Spinal cord (tissue), 10 donors: ENCODE data around the gene MSH2. TPM values are rescaled to one million over a fixed set of nuclear protein-coding genes. Genes with fewer than 3 reads are reported as not detected.

Source experiments
- DNase-seq, 6 donors: peaks; one replicate each; pipeline versions ENCODE4 v3.0.0 to v3.0.0-alpha.2; 2013 to 2015; ENCODE audit warnings: low spot score in 6 of 6, low read depth in 4 of 6
- H3K27ac ChIP-seq: one replicate; pipeline ENCODE4 v1.5.1; 2013; ENCODE audit warnings: low read depth, low read length, control low read depth
- H3K27me3 ChIP-seq: one replicate; pipeline ENCODE4 v1.6.1; 2013; ENCODE audit warnings: low read length; ENCODE audit not compliant: control insufficient read depth, insufficient read depth
- H3K36me3 ChIP-seq: one replicate; pipeline ENCODE4 v1.6.1; 2013; ENCODE audit warnings: low read length; ENCODE audit not compliant: control insufficient read depth, insufficient read depth
- H3K4me1 ChIP-seq: one replicate; pipeline ENCODE4 v1.6.1; 2013; ENCODE audit warnings: low read length; ENCODE audit not compliant: control insufficient read depth, insufficient read depth
- H3K4me3 ChIP-seq: one replicate; pipeline ENCODE4 v1.5.1; 2013; ENCODE audit warnings: low read depth, low read length, control low read depth
- H3K9me3 ChIP-seq: one replicate; pipeline ENCODE4 v1.6.1; 2013; ENCODE audit warnings: low read length; ENCODE audit not compliant: control insufficient read depth, insufficient read depth
- WGBS: methylation state at CpG from one replicate; pipeline ENCODE4 v1.1.5; 2013; ENCODE audit warnings: missing lambda C conversion rate; ENCODE audit not compliant: insufficient coverage; 5-methylcytosine and 5-hydroxymethylcytosine counted together
- polyA plus RNA-seq, 2 donors: library from polyadenylated mRNA; unstranded; fragments of 120-200 nt; gene quantifications; one replicate each; pipeline ENCODE4 v1.2.1, GENCODE V29; 2013; ENCODE audit not compliant: insufficient read length in 2 of 2
- total RNA-seq, 2 donors: library from RNA; depleted of rRNA in 1 of 2; stranded (reverse); fragments of 120-200 nt in 1 of 2; fragments of >200 nt in 1 of 2; gene quantifications; one replicate each; pipeline versions ENCODE4 v1.2.3 to v1.2.4, GENCODE V29; 2013 to 2014
- donor health status: healthy.

The MSH2 gene
- total and polyA plus RNA-seq, 4 donors = 35.0 to 73.4 (median 47.2) TPM

DNA sequence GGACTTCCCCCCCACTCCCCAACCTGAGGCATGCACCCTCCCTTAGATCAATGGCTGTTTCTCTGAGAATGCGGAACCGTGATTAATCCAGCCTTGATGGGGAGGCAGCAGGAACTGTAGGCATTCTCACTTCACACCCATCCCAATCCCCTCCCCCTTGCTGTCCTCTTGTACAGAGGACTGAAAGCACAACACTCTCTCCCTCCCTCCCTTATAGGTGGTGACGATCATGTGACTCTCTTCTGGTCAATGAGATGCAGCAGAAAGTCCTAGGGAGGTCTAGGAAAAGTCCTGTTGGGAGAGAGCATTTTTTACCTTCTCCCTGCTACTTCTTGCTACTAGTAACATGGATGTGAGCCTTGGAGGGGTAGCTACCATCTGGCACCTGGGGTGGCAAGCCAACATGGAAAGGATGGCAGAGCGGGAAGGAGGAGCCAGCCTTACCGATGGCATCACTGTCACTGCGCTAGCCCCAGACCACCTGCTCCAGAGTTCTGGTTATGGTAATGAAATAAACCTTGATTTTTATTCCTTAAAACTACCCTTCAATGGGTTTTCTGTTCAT, 106.9 kb downstream of the MSH2 start:
- Histone ChIP-seq H3K27ac (no peak overlapping the region), H3K36me3 (peaks cover 4% of the 10 kb centered on the region), H3K9me3 (no peaks in the 10 kb centered on the region), H3K27me3 (no peaks in the 10 kb centered on the region), H3K4me3 (no peak overlapping the region), H3K4me1 (peaks cover 7% of the 10 kb centered on the region)
- WGBS = no CpG with 5 or more reads among the region's 6 CpGs
- DNase-seq = peak in 1 of 6 donors; percentile 81

DNA sequence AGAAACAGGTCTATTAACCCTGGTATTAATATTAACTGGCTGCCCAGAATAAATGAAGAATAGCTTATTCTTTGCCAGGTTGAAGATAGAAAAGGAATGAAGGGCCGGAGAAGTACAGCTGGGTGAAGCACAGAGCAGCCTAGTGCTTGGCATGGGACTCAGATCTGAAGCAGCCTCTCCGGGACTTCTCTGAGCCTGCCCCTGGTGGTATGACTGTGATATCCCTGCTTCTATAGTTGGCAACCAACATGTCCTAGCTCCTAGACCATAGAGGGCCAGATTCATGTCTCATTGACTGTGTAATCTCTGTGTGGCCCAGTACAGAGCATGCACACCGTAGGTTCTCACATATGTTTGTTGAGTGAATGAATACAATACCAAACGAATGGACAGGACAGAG, 107.8 kb downstream of the MSH2 start:
- Histone ChIP-seq H3K27ac (no peak overlapping the region), H3K9me3 (no peaks in the 10 kb centered on the region), H3K4me1 (peaks cover 9% of the 10 kb centered on the region), H3K27me3 (no peaks in the 10 kb centered on the region), H3K36me3 (peaks cover 4% of the 10 kb centered on the region), H3K4me3 (no peak overlapping the region)
- 83% methylated on average over 4 of the region's 4 CpGs for WGBS
- DNase-seq = no peak

DNA sequence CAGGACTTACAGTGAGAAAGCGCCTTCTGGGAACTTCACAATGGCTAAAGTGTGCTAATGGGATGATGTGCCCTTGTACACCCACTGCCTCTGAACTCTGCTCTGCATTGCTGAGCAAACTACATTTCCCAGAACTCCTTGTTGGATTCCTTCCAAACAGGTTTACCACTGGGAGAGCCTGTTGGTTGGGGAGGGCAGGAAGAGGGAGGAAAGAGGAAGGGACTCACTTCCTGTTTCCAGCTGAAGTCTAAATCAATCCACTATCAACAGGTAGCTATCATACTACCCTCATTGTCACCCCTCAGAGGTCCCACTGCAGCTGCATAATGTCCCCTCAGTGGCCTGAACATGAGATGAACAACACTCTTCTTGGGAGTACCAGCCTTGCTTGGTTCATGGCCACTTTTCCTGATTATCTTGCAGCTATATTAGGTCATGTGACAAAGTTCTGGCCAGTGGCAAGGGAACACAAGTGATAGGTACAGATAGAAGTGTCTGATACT, 109.7 kb downstream of the MSH2 start:
- 100% methylated on average over 1 of the region's 1 CpG for WGBS
- peaks cover 4% of the 10 kb centered on the region for H3K36me3 ChIP-seq

DNA sequence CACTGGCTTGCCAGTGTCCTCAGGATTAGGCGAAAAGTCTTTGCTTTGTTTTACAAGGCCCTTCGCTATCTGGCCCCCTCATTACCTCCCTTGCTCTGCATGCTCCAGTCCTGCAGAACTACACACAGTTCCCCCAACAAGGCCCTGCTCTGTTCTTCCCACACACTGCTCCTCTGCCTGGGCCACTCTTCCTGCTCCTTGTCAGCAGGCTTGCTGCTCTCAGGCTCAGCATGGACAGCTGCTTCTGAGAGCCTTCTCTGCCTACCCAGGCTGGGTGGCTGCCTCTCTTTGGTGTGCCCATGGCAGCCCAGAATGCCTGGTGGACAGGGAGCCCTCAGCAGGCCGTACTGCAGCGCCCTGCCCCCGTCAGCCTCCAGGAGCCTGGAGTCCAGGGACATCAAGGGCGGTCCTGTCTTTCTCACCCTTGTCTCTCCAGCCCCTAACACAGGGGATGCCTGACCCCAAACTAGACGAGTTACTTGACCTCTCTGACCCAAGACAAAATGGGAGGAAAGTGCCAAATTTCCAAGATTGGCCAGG, 111.1 kb downstream of the MSH2 start:
- Histone ChIP-seq H3K4me3 (no peak overlapping the region), H3K27me3 (no peaks in the 10 kb centered on the region), H3K36me3 (peaks cover 4% of the 10 kb centered on the region), H3K9me3 (no peaks in the 10 kb centered on the region), H3K27ac (no peak overlapping the region), H3K4me1 (peaks cover 20% of the 10 kb centered on the region)
- no peak for DNase-seq
- 79% methylated on average over 5 of the region's 7 CpGs for WGBS

More for the DNA sequence above, 109.7 kb downstream of the MSH2 start:
- H3K9me3 ChIP-seq = no peaks in the 10 kb centered on the region
- no peak overlapping the region for H3K27ac ChIP-seq
- peaks cover 16% of the 10 kb centered on the region for H3K4me1 ChIP-seq
- DNase-seq = peak in 1 of 6 donors; percentile 25
- H3K27me3 ChIP-seq = no peaks in the 10 kb centered on the region
- H3K4me3 ChIP-seq = no peak overlapping the region

DNA sequence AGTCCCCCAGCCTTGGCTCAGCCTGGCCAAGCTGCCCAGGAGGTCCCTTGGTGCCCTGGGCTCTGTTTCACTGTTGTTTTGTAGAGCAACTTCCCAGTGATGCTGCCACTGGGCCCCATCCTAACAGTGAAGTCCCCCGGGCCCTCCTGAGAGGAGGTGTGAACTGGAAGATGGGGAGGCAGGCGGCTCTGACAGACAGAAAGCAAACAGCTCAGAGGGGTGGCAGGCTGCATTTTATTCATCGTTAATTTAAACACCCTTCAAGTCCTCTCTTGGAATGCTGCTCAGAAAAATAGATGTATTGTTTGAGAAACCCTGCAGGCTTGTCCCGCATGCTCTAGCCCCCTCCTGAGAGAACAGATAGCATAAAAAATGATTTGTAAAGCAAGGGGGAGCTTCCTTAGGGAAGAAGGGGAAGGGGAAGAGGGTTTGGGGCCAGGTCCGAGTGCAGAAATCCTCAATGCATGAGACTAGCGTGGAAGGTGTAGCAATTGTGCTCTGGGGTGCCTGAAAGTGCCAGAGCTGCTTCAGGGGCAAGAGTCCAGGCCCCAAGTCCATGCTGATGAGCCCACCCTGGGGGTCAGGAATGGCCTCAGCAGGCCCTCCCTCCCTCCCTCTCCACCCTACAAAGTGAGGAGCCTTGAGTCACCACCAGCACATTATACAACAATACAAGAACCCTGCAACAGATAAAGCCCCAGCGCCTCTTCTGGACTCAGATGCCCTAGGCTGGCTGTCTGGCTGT, 113.6 kb downstream of the MSH2 start:
- H3K27ac ChIP-seq = no peak overlapping the region
- H3K36me3 ChIP-seq = peaks cover 4% of the 10 kb centered on the region
- DNase-seq = no peak
- no peak overlapping the region for H3K4me3 ChIP-seq
- 54% methylated on average over 3 of the region's 7 CpGs for WGBS
- H3K4me1 ChIP-seq = peaks cover 38% of the 10 kb centered on the region
- peaks cover 5% of the 10 kb centered on the region for H3K27me3 ChIP-seq
- H3K9me3 ChIP-seq = no peaks in the 10 kb centered on the region

DNA sequence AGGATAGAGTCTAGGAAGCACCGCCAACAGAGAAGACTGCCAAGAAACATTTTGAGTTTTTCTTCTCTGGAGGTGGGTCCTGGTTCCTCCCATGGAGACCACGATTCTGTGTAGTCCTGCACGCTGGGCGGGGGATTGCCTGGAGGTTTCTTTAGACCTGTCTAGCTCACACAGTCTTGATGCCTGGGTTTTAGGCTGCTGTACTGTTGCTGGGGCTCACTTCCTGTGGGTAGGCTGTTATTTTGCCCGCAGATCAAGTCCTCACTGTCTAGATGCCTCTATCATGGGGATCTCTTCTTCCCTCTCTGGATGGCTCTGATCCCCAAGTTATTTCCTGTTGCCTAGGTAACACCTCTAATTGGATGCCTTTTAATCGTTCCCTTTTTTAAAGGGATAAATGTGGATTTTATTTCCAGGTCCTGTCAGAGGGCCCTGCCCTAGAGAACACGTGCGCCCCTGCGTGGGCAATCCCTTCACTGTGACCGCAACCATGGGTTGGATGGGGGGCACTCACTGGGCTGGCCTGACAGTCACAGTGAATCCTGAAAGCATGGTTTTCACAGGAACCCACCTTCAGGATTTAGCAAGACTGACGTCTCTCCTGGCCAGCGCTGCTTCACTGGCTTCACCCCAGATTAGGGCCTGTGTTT, 115.7 kb downstream of the MSH2 start:
- no peak overlapping the region for H3K27ac ChIP-seq
- 86% methylated on average over 9 of the region's 12 CpGs for WGBS

DNA sequence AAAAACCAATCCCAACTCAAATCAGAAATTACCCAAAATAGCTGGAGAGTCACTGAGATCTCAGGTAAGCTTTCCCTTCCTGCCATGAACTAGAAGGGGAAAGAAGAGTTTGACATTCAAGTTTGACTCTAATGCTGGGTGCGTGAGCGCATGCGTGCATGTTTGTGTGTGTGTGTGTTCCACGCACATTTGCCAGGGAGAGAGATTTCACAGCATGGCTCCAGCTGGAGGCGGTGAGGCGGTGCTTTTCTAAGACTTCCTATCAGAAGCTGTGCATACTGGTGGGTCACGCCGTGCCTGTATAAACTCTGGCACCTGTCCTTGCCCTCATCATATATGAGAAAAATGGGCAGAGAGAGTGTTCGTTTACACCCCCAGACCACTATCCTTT, 116.2 kb downstream of the MSH2 start:
- Histone ChIP-seq H3K4me3 (no peak overlapping the region), H3K36me3 (peaks cover 1% of the 10 kb centered on the region), H3K9me3 (no peaks in the 10 kb centered on the region), H3K4me1 (peaks cover 42% of the 10 kb centered on the region), H3K27ac (no peak overlapping the region), H3K27me3 (peaks cover 5% of the 10 kb centered on the region)
- WGBS = 80% methylated on average over 4 of the region's 9 CpGs
- peak in 2 of 6 donors; percentile 86 to 89 for DNase-seq

More for the DNA sequence above, 115.7 kb downstream of the MSH2 start:
- Histone ChIP-seq H3K4me1 (peaks cover 46% of the 10 kb centered on the region), H3K27me3 (peaks cover 5% of the 10 kb centered on the region), H3K9me3 (no peaks in the 10 kb centered on the region), H3K4me3 (no peak overlapping the region), H3K36me3 (peaks cover 4% of the 10 kb centered on the region)
- DNase-seq = peak in 1 of 6 donors; percentile 12

DNA sequence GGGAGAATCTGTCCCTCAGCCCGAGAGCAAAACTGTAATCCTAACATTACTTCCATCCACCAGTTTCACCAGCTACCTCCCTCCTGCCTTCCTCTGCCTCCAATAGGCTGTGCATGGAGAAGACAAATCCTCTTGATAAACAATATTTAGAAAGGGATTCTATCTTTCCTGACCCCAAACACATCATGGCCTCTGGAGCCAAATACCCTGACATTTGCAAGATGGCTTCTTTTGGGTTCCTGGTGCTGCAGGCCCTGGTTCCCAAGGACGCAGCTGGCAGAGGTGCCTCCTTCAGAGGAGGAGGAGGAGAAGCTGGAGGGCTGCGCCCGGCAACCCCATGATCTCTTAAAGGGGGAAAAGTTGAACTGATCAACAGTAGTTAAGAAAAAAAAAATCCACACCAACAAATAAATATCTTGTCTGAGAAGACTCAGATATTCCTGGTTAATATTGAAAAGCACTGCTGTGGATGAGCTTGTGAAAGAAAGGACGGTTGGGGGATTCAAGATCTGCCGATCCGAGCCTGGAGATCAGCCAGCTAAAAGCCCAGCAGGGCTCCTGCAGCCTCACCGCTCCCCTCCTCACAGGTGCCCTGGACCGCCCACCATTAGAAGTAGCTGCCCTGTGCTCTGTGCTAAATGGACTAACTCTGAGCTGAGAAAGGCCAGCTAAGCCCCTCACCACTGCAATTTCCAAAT, 116.8 kb downstream of the MSH2 start:
- Histone ChIP-seq H3K27me3 (peaks cover 5% of the 10 kb centered on the region), H3K4me3 (no peak overlapping the region), H3K27ac (no peak overlapping the region), H3K9me3 (no peaks in the 10 kb centered on the region), H3K4me1 (peaks cover 40% of the 10 kb centered on the region), H3K36me3 (no peaks in the 10 kb centered on the region)
- no peak for DNase-seq
- WGBS = 46% methylated on average over 5 of the region's 9 CpGs

DNA sequence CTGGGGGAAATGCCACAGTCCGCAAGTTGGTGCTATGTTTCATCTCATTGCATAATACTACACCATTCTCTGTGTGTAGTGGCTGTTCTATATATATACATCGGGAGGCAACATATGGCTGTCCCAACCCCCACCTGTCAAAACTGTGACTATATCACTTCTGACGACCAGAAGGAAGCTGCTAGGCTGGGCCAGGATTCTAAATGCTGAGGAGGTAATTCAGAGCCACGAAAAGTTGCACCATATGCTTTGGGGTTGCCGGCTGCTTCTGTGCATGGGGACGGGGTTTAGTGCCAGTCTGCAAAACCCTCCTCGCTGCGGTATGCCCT, 117.3 kb downstream of the MSH2 start:
- Histone ChIP-seq H3K4me1 (peaks cover 36% of the 10 kb centered on the region), H3K27me3 (peaks cover 5% of the 10 kb centered on the region), H3K27ac (no peak overlapping the region), H3K36me3 (no peaks in the 10 kb centered on the region), H3K9me3 (no peaks in the 10 kb centered on the region), H3K4me3 (no peak overlapping the region)
- DNase-seq = peak in 2 of 6 donors; percentile 31 to 94
- WGBS = 38% methylated on average over 6 of the region's 8 CpGs
